ENCODE results near the gene DDRGK1.
"Not testable (repeated sequence)": the region's sequence is repeated elsewhere in the genome, so short reads cannot be mapped to it uniquely, and the experiment has no call there.

The DDRGK1 gene

GRCh38 chr20:3163099-3164042, 41.1 kb downstream of the DDRGK1 start:
- DNase-seq, result peak; percentile 96 to 98

DNA sequence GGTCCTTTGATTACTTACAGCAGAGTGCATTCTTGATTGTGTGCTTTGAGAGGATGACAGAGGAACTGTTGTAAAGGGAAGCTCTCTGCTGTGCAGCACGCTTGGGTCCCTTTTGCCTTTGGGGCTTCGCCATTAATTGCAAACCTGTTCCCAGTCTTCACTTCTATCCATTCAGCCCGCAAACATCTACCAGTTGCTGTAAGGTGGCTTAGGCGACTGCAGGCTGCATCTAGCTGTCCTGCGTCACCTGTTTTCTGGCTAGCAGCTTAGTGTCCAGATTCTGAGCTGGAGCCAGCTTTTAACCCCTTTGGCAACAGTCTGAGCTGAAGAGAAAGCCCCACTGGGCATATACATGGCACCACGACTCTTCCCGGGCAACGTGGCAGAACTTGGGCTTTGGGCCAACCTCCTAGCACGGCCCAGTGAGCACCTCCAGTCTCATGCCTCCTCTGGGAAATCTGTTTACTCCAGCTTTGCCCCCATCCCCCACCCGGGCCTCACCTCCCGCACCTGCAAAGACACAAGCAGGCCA, 42.3 kb downstream of the DDRGK1 start:
- DNase-seq, result peak in 1 of 2 experiments; percentile 44

DNA sequence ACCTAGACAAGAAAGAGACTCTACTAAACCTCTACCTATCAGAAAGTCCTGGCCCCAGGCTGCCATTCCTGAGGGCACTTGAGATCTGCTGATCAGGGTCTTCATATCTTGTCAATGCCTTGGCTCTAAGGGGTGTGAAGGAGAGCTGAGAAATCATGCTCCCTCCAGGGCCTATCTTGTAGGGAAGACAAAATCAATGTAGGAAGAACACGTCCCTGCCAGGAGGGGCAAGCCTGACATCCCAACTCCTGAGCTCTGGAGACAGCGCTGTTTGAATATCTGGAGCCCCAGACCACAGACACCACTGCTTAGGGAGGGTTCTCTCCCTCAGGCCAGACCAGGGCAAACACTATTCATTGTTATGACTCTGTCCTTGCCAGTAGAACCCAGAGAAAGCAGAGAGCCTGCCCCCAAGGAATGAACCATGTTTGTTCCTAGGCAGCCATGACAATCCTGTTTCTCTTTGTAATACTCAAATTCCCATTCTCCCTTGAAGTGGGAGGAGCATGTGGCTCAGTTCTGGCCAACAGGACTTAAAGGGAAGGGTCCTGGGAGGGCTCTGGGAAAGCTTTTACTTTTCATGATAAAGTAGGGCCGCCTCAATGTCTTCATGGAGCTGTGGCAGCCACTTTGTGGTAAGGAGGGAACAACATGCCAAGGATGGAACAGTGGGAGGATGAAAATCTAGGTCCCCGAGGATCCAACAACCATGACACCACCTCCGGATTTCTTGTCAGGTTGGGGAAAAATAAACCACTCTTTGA, 43.0 kb downstream of the DDRGK1 start:
- no peak for DNase-seq

DNA sequence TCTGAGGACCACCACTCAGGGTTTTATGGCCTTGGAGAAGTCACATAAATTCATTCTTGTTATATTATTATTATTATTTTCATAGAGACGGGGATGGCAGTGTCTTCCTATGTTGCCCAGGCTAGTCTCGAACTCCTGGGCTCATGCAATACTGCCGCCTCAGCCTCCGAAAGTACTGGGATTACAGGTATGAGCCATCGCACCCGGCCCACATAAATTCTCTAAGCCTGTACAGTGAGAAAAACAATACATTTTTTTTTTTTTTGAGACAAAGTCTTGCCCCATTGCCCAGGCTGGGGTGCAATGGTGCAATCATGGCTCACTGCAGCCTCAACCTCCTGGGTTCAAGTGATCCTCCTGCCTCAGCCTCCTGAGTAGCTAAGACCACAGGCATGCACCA, 44.1 kb downstream of the DDRGK1 start:
- no peak for DNase-seq

- DNase-seq, result no peak
Observed at GRCh38 chr20:3158968-3159431, 45.5 kb downstream of the DDRGK1 start.

DNA sequence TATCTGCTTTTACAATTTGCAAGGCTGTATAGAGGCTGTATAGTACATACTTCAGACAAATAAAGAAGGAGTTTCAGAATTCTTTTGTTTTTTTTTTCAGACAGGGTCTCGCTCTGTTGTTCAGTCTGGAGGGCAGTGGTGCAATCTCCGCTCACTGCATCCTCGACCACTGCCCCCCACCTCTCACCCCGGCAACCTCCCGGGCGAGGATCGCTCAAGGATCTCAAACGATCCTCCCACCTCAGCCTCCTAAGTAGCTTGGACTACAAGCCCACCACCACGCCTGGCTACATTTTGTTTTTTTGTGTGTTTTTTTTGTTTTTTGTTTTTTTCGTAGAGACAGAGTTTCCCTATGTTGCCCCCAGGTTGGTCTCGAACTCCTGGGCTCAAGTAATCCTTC, 46.7 kb downstream of the DDRGK1 start:
- no peak for DNase-seq

DNA sequence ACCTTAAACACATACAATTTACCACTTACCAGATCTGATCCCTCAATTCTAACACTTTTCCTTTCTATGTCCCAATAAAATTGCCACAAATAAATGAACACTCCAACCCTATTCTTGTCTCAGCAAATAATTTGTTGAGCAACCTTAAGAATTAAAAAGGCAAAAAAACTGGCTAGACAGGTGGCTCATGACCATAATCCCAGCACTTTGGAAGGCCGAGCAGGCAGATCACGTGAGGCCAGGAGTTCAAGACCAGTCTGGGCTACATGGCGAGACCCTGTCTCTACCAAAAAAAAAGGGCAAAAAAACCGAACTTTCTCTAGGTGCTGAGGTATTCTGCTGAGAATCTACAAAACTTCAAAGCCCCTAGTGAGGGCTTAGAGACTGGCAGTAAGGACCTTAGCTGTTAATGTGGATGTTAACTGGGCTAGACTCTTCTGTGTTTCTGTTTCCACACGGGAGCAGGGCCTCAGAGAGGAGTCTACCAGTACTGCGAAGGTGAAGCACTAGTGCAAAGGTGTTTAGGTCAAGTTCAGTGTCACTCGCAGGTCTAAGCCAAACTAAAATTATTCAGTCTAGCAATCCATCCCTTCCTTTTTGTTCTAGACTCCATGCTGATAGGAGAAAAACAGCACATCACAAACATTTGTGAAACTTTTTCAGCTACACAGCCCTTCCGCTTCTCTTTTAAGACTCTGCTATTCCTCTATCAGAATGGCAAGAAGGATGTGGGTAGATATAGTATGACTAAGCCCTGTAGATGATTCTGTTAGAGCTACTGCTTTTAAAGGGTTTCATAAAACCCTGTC, 47.5 kb downstream of the DDRGK1 start:
- no peak for DNase-seq

GRCh38 chr20:3152057-3152644, 52.3 kb downstream of the DDRGK1 start:
- not testable (repeated sequence) for DNase-seq

- DNase-seq, result no peak
Observed at GRCh38 chr20:3150908-3151307, 53.6 kb downstream of the DDRGK1 start.

- no peak for DNase-seq
Observed at GRCh38 chr20:3146732-3147341, 57.6 kb downstream of the DDRGK1 start.

DNA sequence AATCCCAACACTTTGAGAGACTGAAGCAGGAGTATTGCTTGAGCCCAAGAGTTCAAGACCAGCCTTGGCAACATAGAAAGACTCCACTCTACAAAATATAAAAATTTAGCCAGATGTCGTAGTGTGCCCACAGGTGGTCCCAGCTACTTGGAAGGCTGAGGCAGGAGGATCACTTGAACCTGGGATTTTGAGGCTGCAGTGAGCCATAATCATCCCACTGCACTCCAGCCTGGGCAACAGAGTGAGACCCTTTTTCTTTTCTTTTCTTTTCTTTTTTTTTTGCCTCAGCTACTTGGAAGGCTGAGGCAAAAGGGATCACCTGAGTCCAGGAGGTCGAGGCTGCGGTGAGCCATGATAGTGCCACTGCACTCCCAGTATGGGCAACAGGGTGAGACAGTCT, 62.7 kb downstream of the DDRGK1 start:
- DNase-seq, result no peak
